ENCODE data around the gene NRL.

- TF ChIP-seq CTCF (IDR thresholded peaks at IDR 0.05) (no peak), POLR2A (IDR thresholded peaks at IDR 0.05) (no peak)
These were observed 42.3 kb downstream of the NRL start for GRCh38 chr14:24072436-24072835.
